CD4-positive, alpha-beta memory T cell (primary cell): ENCODE measurements around the gene KLHL17. TPM values are rescaled to one million over a fixed set of nuclear protein-coding genes. Genes with fewer than 3 reads are reported as not detected.
"Not testable (repeated sequence)": the region's sequence is repeated elsewhere in the genome, so short reads cannot be mapped to it uniquely, and the experiment has no call there.

Experiments used
- CTCF ChIA-PET: fragments of 350-600 bp; sonication (Branson Sonifier 250); formaldehyde crosslinking; loops from one replicate; lab custom pipeline; 2021; ENCODE audit warnings: inconsistent platforms; ENCODE audit not compliant: partially characterized antibody; lab: Charles Lee
- POLR2A ChIA-PET: fragments of 350-600 bp; sonication (Branson Sonifier 250); formaldehyde crosslinking; loops from one replicate; lab custom pipeline; 2021; ENCODE audit not compliant: partially characterized antibody; lab: Charles Lee
- DNase-seq, 5 donors: peaks; one replicate each; pipeline versions ENCODE4 v3.0.0 to v3.0.0-alpha.2; 2020 to 2022; ENCODE audit warnings: mixed read lengths in 1 of 5
- H3K27ac ChIP-seq: one replicate; pipeline ENCODE4 v1.7.0; 2013; ENCODE audit warnings: low read depth, low read length
- H3K27me3 ChIP-seq: 2 replicates; pipeline ENCODE4 v1.7.0; 2013; ENCODE audit warnings: mild to moderate bottlenecking, low read length, moderate library complexity; ENCODE audit not compliant: insufficient read depth
- H3K36me3 ChIP-seq: 2 replicates; pipeline ENCODE4 v1.7.0; 2013; ENCODE audit warnings: mild to moderate bottlenecking, low read length, moderate library complexity; ENCODE audit not compliant: insufficient read depth
- H3K4me1 ChIP-seq: 2 replicates; pipeline ENCODE4 v1.7.0; 2013; ENCODE audit warnings: mild to moderate bottlenecking, low read length, moderate library complexity; ENCODE audit not compliant: insufficient read depth
- H3K4me3 ChIP-seq, 2 donors: one replicate each; pipeline ENCODE4 v1.7.0; 2013; ENCODE audit warnings: low read length in 2 of 2, mild to moderate bottlenecking in 1 of 2
- H3K9me3 ChIP-seq, 2 donors: one replicate each; pipeline ENCODE4 v1.7.0; 2013; ENCODE audit warnings: low read length in 2 of 2, control low read depth in 1 of 2; ENCODE audit not compliant: control insufficient read depth in 1 of 2
- H3K27ac Mint-ChIP-seq, 7 donors: one replicate each; pipeline ENCODE4 v1.8.0; 2020 to 2021; ENCODE audit warnings: mixed read lengths in 7 of 7, mild to moderate bottlenecking in 6 of 7, inconsistent platforms in 3 of 7, moderate library complexity in 3 of 7
- H3K27me3 Mint-ChIP-seq, 2 donors: one replicate each; pipeline ENCODE4 v1.8.0; 2020 to 2021; ENCODE audit warnings: mixed read lengths in 2 of 2
- H3K36me3 Mint-ChIP-seq, 2 donors: one replicate each; pipeline ENCODE4 v1.8.0; 2020 to 2021; ENCODE audit warnings: mixed read lengths in 2 of 2, inconsistent platforms in 1 of 2, mild to moderate bottlenecking in 1 of 2
- H3K4me1 Mint-ChIP-seq, 4 donors: one replicate each; pipeline ENCODE4 v1.8.0; 2020 to 2021; ENCODE audit warnings: mixed read lengths in 4 of 4, mild to moderate bottlenecking in 1 of 4
- H3K4me3 Mint-ChIP-seq, 8 donors: one replicate each; pipeline ENCODE4 v1.8.0; 2020 to 2021; ENCODE audit warnings: mixed read lengths in 8 of 8, mild to moderate bottlenecking in 7 of 8, moderate library complexity in 6 of 8, inconsistent platforms in 3 of 8
- H3K9me3 Mint-ChIP-seq, 8 donors: one replicate each; pipeline ENCODE4 v1.8.0; 2020 to 2021; ENCODE audit warnings: mixed read lengths in 8 of 8, mild to moderate bottlenecking in 5 of 8, inconsistent platforms in 3 of 8, moderate library complexity in 1 of 8
- intact Hi-C: fragments of 100-400 bp; cut with micrococcal nuclease; formaldehyde crosslinking; loops from one replicate; pipeline ENCODE4 v1.15.1; 2023
- polyA plus RNA-seq, 2 donors: library from polyadenylated mRNA; unstranded; fragments of 300-500 nt; fragmentation: Illumina TruSeq; gene quantifications; one replicate each; pipeline ENCODE4 v1.2.3, GENCODE V29; 2021
- total RNA-seq, 2 experiments: library from RNA; stranded (reverse); gene quantifications; one replicate each; pipeline ENCODE4 v1.2.3, GENCODE V29; 2021

KLHL17 gene
- total and polyA plus RNA-seq, 4 experiments from 2014 or later = 0.89 to 46.5 (median 22.6) TPM

- intact Hi-C loops = no loop called here
- H3K36me3 ChIP-seq = peaks cover 20% of the 10 kb centered on the region
These were observed 16.6 kb upstream of the KLHL17 start for GRCh38 chr1:943545-944340.

GRCh38 chr1:944341-945325 lies 15.8 kb upstream of the KLHL17 start:
- peak overlapping the region in 2 of 8 donors; percentile 23 to 78 for H3K4me3 Mint-ChIP-seq
- POLR2A ChIA-PET = no interaction called here

More at GRCh38 chr1:943545-944340, 16.6 kb upstream of the KLHL17 start:
- peaks cover 2 to 14% (median 8%) of the 10 kb centered on the region in 4 donors for H3K4me1 Mint-ChIP-seq
- peak overlapping the region in 1 of 8 donors; percentile 10 for H3K4me3 Mint-ChIP-seq
- no peak overlapping the region for H3K4me3 ChIP-seq
- peaks cover 6 to 10% of the 10 kb centered on the region in 2 donors for H3K27me3 Mint-ChIP-seq
- H3K27me3 ChIP-seq = peaks cover 7% of the 10 kb centered on the region
- H3K27ac ChIP-seq = no peak overlapping the region
- H3K36me3 Mint-ChIP-seq = peaks cover 19 to 23% of the 10 kb centered on the region in 2 donors
- CTCF ChIA-PET = no interaction called here
- no peak overlapping the region for H3K27ac Mint-ChIP-seq
- H3K9me3 ChIP-seq = no peaks in the 10 kb centered on the region
- POLR2A ChIA-PET = no interaction called here
- DNase-seq = no peak
- H3K9me3 Mint-ChIP-seq = no peaks in the 10 kb centered on the region
- H3K4me1 ChIP-seq = peaks cover 19% of the 10 kb centered on the region

GRCh38 chr1:945688-946556 lies 14.5 kb upstream of the KLHL17 start:
- CTCF ChIA-PET = no interaction called here
- Mint-ChIP-seq H3K27ac (no peak overlapping the region), H3K27me3 (peaks cover 2 to 3% of the 10 kb centered on the region in 2 donors), H3K4me3 (peak overlapping the region in 1 of 8 donors; percentile 30), H3K36me3 (peaks cover 38 to 42% of the 10 kb centered on the region in 2 donors), H3K4me1 (peaks cover 2 to 18% (median 4%) of the 10 kb centered on the region in 4 donors), H3K9me3 (no peaks in the 10 kb centered on the region)
- Histone ChIP-seq H3K4me1 (peaks cover 13% of the 10 kb centered on the region), H3K27me3 (peaks cover under 1% of the 10 kb centered on the region), H3K36me3 (peaks cover 40% of the 10 kb centered on the region), H3K9me3 (no peaks in the 10 kb centered on the region), H3K27ac (no peak overlapping the region), H3K4me3 (no peak overlapping the region)
- intact Hi-C loops = no loop called here
- POLR2A ChIA-PET = no interaction called here
- DNase-seq = no peak

More at GRCh38 chr1:944341-945325, 15.8 kb upstream of the KLHL17 start:
- H3K27ac Mint-ChIP-seq = no peak overlapping the region
- peaks cover 26 to 30% of the 10 kb centered on the region in 2 donors for H3K36me3 Mint-ChIP-seq
- CTCF ChIA-PET = no interaction called here
- H3K9me3 ChIP-seq = no peaks in the 10 kb centered on the region
- no peaks in the 10 kb centered on the region for H3K9me3 Mint-ChIP-seq
- no peak overlapping the region for H3K27ac ChIP-seq
- DNase-seq = no peak
- peaks cover 28% of the 10 kb centered on the region for H3K36me3 ChIP-seq
- H3K27me3 Mint-ChIP-seq = peaks cover 3 to 6% of the 10 kb centered on the region in 2 donors
- H3K27me3 ChIP-seq = peaks cover 7% of the 10 kb centered on the region
- H3K4me3 ChIP-seq = no peak overlapping the region
- peaks cover 19% of the 10 kb centered on the region for H3K4me1 ChIP-seq
- intact Hi-C loops = no loop called here
- peaks cover 2 to 14% (median 8%) of the 10 kb centered on the region in 4 donors for H3K4me1 Mint-ChIP-seq

DNA sequence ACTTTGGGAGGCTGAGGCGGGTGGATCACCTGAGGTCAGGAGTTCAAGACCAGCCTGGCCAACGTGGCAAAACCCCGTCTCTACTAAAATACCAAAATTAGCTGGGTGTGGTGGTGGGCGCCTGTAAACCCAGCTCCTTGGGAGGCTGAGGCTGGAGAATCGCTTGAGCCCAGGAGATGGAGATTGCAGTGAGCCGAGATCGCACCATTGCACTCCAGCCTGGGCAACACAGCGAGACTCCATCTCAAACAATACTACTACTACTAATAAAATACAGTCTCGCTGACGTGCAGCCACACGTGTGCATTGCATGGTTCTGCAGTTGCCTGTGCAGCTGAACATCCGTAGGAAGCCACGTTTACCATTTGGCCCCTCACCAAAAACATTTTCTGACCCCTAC lies 13.6 kb upstream of the KLHL17 start:
- H3K9me3 ChIP-seq, H3K27ac ChIP-seq, H3K27me3 ChIP-seq, H3K27ac Mint-ChIP-seq, H3K4me3 Mint-ChIP-seq, intact Hi-C loops, H3K4me3 ChIP-seq, H3K4me1 ChIP-seq, CTCF ChIA-PET, POLR2A ChIA-PET, H3K27me3 Mint-ChIP-seq, H3K9me3 Mint-ChIP-seq, DNase-seq: not testable (repeated sequence)
- H3K4me1 Mint-ChIP-seq = peaks cover 0 to 12% (median 3%) of the 10 kb centered on the region in 4 donors
- H3K36me3 ChIP-seq = peaks cover 46% of the 10 kb centered on the region
- H3K36me3 Mint-ChIP-seq = peaks cover 43 to 49% of the 10 kb centered on the region in 2 donors

- Mint-ChIP-seq H3K4me1 (peaks cover 0 to 12% (median 3%) of the 10 kb centered on the region in 4 donors), H3K36me3 (peaks cover 44 to 55% of the 10 kb centered on the region in 2 donors), H3K9me3 (peaks cover 0 to 2% (median 0%) of the 10 kb centered on the region in 8 donors), H3K4me3 (no peak overlapping the region), H3K27ac (no peak overlapping the region), H3K27me3 (no peaks in the 10 kb centered on the region)
- intact Hi-C loops = no loop called here
- H3K4me1 ChIP-seq = peaks cover 3% of the 10 kb centered on the region
- CTCF ChIA-PET = no interaction called here
- DNase-seq = no peak
- no peaks in the 10 kb centered on the region for H3K27me3 ChIP-seq
- H3K27ac ChIP-seq = no peak overlapping the region
- POLR2A ChIA-PET = no interaction called here
- H3K36me3 ChIP-seq = peaks cover 57% of the 10 kb centered on the region
- H3K9me3 ChIP-seq = no peaks in the 10 kb centered on the region
- H3K4me3 ChIP-seq = no peak overlapping the region
These were observed 12.4 kb upstream of the KLHL17 start for GRCh38 chr1:947958-948357.

DNA sequence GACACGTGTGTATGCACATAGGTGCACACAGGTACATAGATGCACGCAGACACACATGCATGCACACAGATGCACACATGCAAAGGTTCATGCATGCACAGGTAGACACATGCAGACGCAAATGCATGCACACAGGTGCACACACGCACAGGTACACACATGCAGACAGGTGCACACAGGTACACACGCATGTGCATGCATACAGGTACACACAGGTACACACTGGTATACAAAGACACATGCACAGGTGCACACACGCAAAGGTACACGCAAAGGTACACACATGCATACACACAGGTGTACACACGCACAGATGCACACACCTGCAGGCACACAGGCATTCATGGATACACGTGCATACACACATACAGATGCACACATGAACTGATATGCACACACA lies 10.1 kb upstream of the KLHL17 start:
- ChIA-PET CTCF (no interaction called here), POLR2A (no interaction called here)
- intact Hi-C loops = no loop called here
- DNase-seq = no peak
- Histone ChIP-seq H3K4me3 (no peak overlapping the region), H3K36me3 (peaks cover 80% of the 10 kb centered on the region), H3K27me3 (no peaks in the 10 kb centered on the region), H3K9me3 (no peaks in the 10 kb centered on the region), H3K4me1 (no peaks in the 10 kb centered on the region), H3K27ac (no peak overlapping the region)
- Mint-ChIP-seq H3K4me1 (peaks cover 0 to 12% (median 5%) of the 10 kb centered on the region in 4 donors), H3K27me3 (no peaks in the 10 kb centered on the region), H3K9me3 (peaks cover 0 to 2% (median 0%) of the 10 kb centered on the region in 8 donors), H3K36me3 (peaks cover 54 to 67% of the 10 kb centered on the region in 2 donors), H3K27ac (no peak overlapping the region), H3K4me3 (no peak overlapping the region)
